HG03558 (cell line): Measurements from ENCODE around the gene RBPMS2.

Experiments used
- ATAC-seq: cut with Tn5 transposase; IDR thresholded peaks from one replicate; pipeline ENCODE4 v1.9.1; 2021; ENCODE audit warnings: moderate number of reproducible peaks; ENCODE audit not compliant: unreplicated experiment; ENCODE audit errors: extremely low read depth

The RBPMS2 gene

GRCh38 chr15:64698823-64699222 lies 76.6 kb downstream of the RBPMS2 start:
- ATAC-seq = no peak

GRCh38 chr15:64697911-64698369 lies 77.4 kb downstream of the RBPMS2 start:
- no peak for ATAC-seq

- no peak for ATAC-seq
Observed at GRCh38 chr15:64696481-64696880, 78.9 kb downstream of the RBPMS2 start.

- no peak for ATAC-seq
Observed at GRCh38 chr15:64695561-64695992, 79.8 kb downstream of the RBPMS2 start.

GRCh38 chr15:64694816-64695215 lies 80.6 kb downstream of the RBPMS2 start:
- no peak for ATAC-seq

GRCh38 chr15:64693134-64693533 lies 82.3 kb downstream of the RBPMS2 start:
- no peak for ATAC-seq

- no peak for ATAC-seq
Observed at GRCh38 chr15:64691896-64692565, 83.4 kb downstream of the RBPMS2 start.

GRCh38 chr15:64690578-64691296 lies 84.7 kb downstream of the RBPMS2 start:
- ATAC-seq = no peak

GRCh38 chr15:64690008-64690407 lies 85.4 kb downstream of the RBPMS2 start:
- ATAC-seq = no peak
